ENCODE results near the gene BAK1. TPM values are rescaled to one million over a fixed set of nuclear protein-coding genes. Genes with fewer than 3 reads are reported as not detected.

The BAK1 gene
- total RNA-seq, 1 experiment from 2014 or later: 40.0 TPM

GRCh38 chr6:33616913-33617312 lies 36.8 kb upstream of the BAK1 start:
- H3K36me3 Mint-ChIP-seq (ENCODE audit: insufficient read depth in 1 of 3, low read depth in 3 of 3): no peaks in the 10 kb centered on the region
- H3K23ac ChIP-seq (ENCODE audit: insufficient read length, low read depth, low read length): no peak overlapping the region
- no peak overlapping the region for H2AFZ ChIP-seq (ENCODE audit: low read length)
- no peak overlapping the region for H3K4ac ChIP-seq (ENCODE audit: low read depth, low read length)
- H2BK20ac ChIP-seq (ENCODE audit: low read depth, low read length, poor library complexity, severe bottlenecking): no peak overlapping the region
- no peak overlapping the region for H3K56ac ChIP-seq (ENCODE audit: insufficient read length, low read depth, low read length)
- peaks cover 17% of the 10 kb centered on the region for H3K23me2 ChIP-seq (ENCODE audit: insufficient read length, low read depth, low read length, poor library complexity, severe bottlenecking)
- H3K27me3 ChIP-seq (ENCODE audit: insufficient read depth, low read length): no peaks in the 10 kb centered on the region
- H3K27me3 Mint-ChIP-seq (ENCODE audit: low read depth): peaks cover 35% of the 10 kb centered on the region
- H3K27ac ChIP-seq (ENCODE audit: insufficient read length, low read depth, low read length): no peak overlapping the region
- H4K5ac ChIP-seq (ENCODE audit: insufficient read length, low read depth, low read length): no peak overlapping the region
- H4K8ac ChIP-seq (replicated peaks; ENCODE audit: insufficient read length, low read depth, low read length): no peak overlapping the region
- H4K20me1 ChIP-seq (ENCODE audit: control insufficient read depth, insufficient read depth, insufficient read length): no peaks in the 10 kb centered on the region
- no peak overlapping the region for H2BK12ac ChIP-seq (ENCODE audit: insufficient read length, low read depth, low read length)
- H3K9me3 ChIP-seq (ENCODE audit: control insufficient read depth, low read depth, low read length): no peaks in the 10 kb centered on the region
- H3K14ac ChIP-seq (ENCODE audit: insufficient read depth, low read length): no peak overlapping the region
- H3K4me2 ChIP-seq (ENCODE audit: insufficient read depth, insufficient read length, low read length): no peak overlapping the region
- TF ChIP-seq CTCF (conservative IDR thresholded peaks at IDR 0.05): no peak
- no peaks in the 10 kb centered on the region for H3K79me1 ChIP-seq (ENCODE audit: insufficient read depth, low read depth, low read length, poor library complexity, severe bottlenecking)
- H3K27ac Mint-ChIP-seq: no peak overlapping the region
- H2BK120ac ChIP-seq (ENCODE audit: low read depth, low read length, poor library complexity, severe bottlenecking): no peak overlapping the region
- peaks cover 11 to 17% of the 10 kb centered on the region in 2 experiments for H3K4me1 Mint-ChIP-seq
- H3K4me1 ChIP-seq (ENCODE audit: insufficient read depth, low read length): no peaks in the 10 kb centered on the region
- H3K9me3 Mint-ChIP-seq: peaks cover 0 to 5% of the 10 kb centered on the region in 2 experiments; a peak in 1 of 5 replicates
- no peak overlapping the region for H2AK5ac ChIP-seq (ENCODE audit: insufficient read length, low read length)
- no peak overlapping the region for H3K18ac ChIP-seq (ENCODE audit: insufficient read length, low read depth, low read length)
- no peak overlapping the region for H4K91ac ChIP-seq (ENCODE audit: insufficient read length, low read depth, low read length)
- no peak overlapping the region for H3K9ac ChIP-seq (ENCODE audit: extremely low read depth, insufficient read length, low read length)
- no peak overlapping the region for H2BK15ac ChIP-seq (ENCODE audit: low read depth, low read length)
- H3K4me3 Mint-ChIP-seq: no peak overlapping the region
- H3T11ph ChIP-seq (ENCODE audit: low read length): no peak overlapping the region
- no peaks in the 10 kb centered on the region for H3K79me2 ChIP-seq (ENCODE audit: insufficient read depth, low read length)
- no CpG with 5 or more reads among the region's 4 CpGs for WGBS (ENCODE audit: extremely low coverage, insufficient read length, low lambda C conversion rate)
- no peak overlapping the region for H2BK5ac ChIP-seq (ENCODE audit: insufficient read length, low read length)
- no peak for DNase-seq
